ENCODE measurements around the gene NDUFA13. TPM values are rescaled to one million over a fixed set of nuclear protein-coding genes. Genes with fewer than 3 reads are reported as not detected.
A peak's percentile ranks its signal among the peaks of the same experiment; 100 is the strongest.

The NDUFA13 gene
- total RNA-seq, 1 donor from 2014 or later, result 12.7 TPM

GRCh38 chr19:19475015-19475765, 40.8 kb upstream of the NDUFA13 start:
- Histone ChIP-seq H3K27ac (no peak overlapping the region), H3K27me3 (no peaks in the 10 kb centered on the region), H3K4me1 (peaks cover 0 to 3% of the 10 kb centered on the region in 2 donors), H3K9me3 (no peaks in the 10 kb centered on the region), H3K4me3 (no peak overlapping the region), H3K36me3 (peaks cover 0 to 2% of the 10 kb centered on the region in 2 donors)
- TF ChIP-seq CTCF (IDR thresholded peaks at IDR 0.05), result no peak
- no peak for DNase-seq (ENCODE audit: low spot score in 2 of 2)
- intact Hi-C loops (cut with DNase I), result loop anchor here (5.0 kb wide), 1 partner anchor 68 kb away; the partner anchor contains the start of gene GATAD2A

- H3K27me3 ChIP-seq, result no peaks in the 10 kb centered on the region
- H3K4me1 ChIP-seq, result peaks cover 0 to 3% of the 10 kb centered on the region in 2 donors
- no peak for DNase-seq (ENCODE audit: low spot score in 2 of 2)
- H3K36me3 ChIP-seq, result peaks cover 0 to 2% of the 10 kb centered on the region in 2 donors
- H3K27ac ChIP-seq, result no peak overlapping the region
- peak in 1 of 3 experiments; percentile 30 for TF ChIP-seq CTCF (IDR thresholded peaks at IDR 0.05)
- H3K9me3 ChIP-seq, result no peaks in the 10 kb centered on the region
- no peak overlapping the region for H3K4me3 ChIP-seq
- intact Hi-C loops (cut with DNase I), result loop anchor here (5.0 kb wide), 1 partner anchor 69 kb away; the partner anchor contains the start of gene GATAD2A
Observed at GRCh38 chr19:19475849-19476828, 39.9 kb upstream of the NDUFA13 start.

- DNase-seq (ENCODE audit: low spot score in 2 of 2), result no peak
- intact Hi-C loops (cut with DNase I), result loop anchor here (5.0 kb wide), 1 partner anchor 71 kb away; the partner anchor contains the start of gene GATAD2A
- Histone ChIP-seq H3K9me3 (no peaks in the 10 kb centered on the region), H3K27me3 (no peaks in the 10 kb centered on the region), H3K4me3 (no peak overlapping the region), H3K27ac (no peak overlapping the region), H3K4me1 (no peaks in the 10 kb centered on the region), H3K36me3 (peaks cover 0 to 2% of the 10 kb centered on the region in 2 donors)
- TF ChIP-seq CTCF (IDR thresholded peaks at IDR 0.05), result no peak
Observed at GRCh38 chr19:19477705-19478383, 38.2 kb upstream of the NDUFA13 start.

GRCh38 chr19:19480688-19481087, 35.3 kb upstream of the NDUFA13 start:
- Histone ChIP-seq H3K36me3 (peaks cover 0 to 2% of the 10 kb centered on the region in 2 donors), H3K9me3 (no peaks in the 10 kb centered on the region), H3K4me3 (no peak overlapping the region), H3K4me1 (no peaks in the 10 kb centered on the region), H3K27ac (no peak overlapping the region), H3K27me3 (no peaks in the 10 kb centered on the region)
- intact Hi-C loops (cut with DNase I), result loop anchor here (10.0 kb wide), 1 partner anchor 286 kb away; the partner anchor contains the start of genes BORCS8 and RFXANK
- no peak for TF ChIP-seq CTCF (IDR thresholded peaks at IDR 0.05)
- DNase-seq (ENCODE audit: low spot score in 2 of 2), result no peak
